Measurements from ENCODE around the gene DPF3.

DPF3 gene

GRCh38 chr14:72714871-72715214 is 179.1 kb downstream of the DPF3 start:
- TF ChIP-seq EGR1 (IDR thresholded peaks at IDR 0.05) = no peak
- no peak for TF ChIP-seq FOXM1 (IDR thresholded peaks at IDR 0.05; ENCODE audit: borderline replicate concordance, low read depth)
- TF ChIP-seq NFIC (IDR thresholded peaks at IDR 0.05) = no peak
- TF ChIP-seq TEAD4 (IDR thresholded peaks at IDR 0.05) = no peak
- TF ChIP-seq TCF12 (IDR thresholded peaks at IDR 0.05; ENCODE audit: low read depth) = no peak
- no peak for TF ChIP-seq EP300 (IDR thresholded peaks at IDR 0.05; ENCODE audit: borderline replicate concordance)
- TF ChIP-seq TAF1 (IDR thresholded peaks at IDR 0.05; ENCODE audit: low read depth) = no peak
- no peak for TF ChIP-seq USF1 (IDR thresholded peaks at IDR 0.05)
- no peak for TF ChIP-seq REST (IDR thresholded peaks at IDR 0.05; ENCODE audit: low read depth)
- TF ChIP-seq RAD21 (IDR thresholded peaks at IDR 0.05; ENCODE audit: low read depth) = no peak
- TF ChIP-seq CEBPB (IDR thresholded peaks at IDR 0.05) = no peak
- no peak for TF ChIP-seq YY1 (IDR thresholded peaks at IDR 0.05; ENCODE audit: low read depth)
- TF ChIP-seq ZBTB7A (IDR thresholded peaks at IDR 0.05; ENCODE audit: low read depth) = no peak
- TF ChIP-seq CREB1 (IDR thresholded peaks at IDR 0.05; ENCODE audit: low read depth) = no peak
- TF ChIP-seq MAX (IDR thresholded peaks at IDR 0.05) = no peak

DNA sequence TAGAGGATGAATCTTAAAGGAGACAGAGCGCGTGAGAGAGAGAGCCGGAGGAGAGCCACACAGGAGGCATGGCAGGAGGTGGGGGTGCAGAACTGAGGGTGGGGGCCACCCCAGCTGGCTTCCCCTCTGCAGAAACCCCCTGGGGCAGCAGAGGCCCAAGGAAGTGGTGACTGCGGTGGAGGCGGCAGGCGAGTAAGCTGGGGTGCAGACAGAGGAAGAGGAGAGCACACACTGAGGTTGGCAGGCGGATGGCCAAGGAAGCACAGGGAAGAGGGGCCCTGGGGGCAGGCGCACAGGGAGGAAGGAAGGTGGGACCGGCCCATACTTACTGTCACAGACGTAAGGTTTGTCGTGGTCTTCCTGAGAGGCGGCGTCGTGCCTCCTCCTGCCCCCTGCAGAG is 179.8 kb downstream of the DPF3 start:
- no peak for TF ChIP-seq MAX (IDR thresholded peaks at IDR 0.05)
- TF ChIP-seq EGR1 (IDR thresholded peaks at IDR 0.05) = no peak
- TF ChIP-seq USF1 (IDR thresholded peaks at IDR 0.05) = no peak
- no peak for TF ChIP-seq YY1 (IDR thresholded peaks at IDR 0.05; ENCODE audit: low read depth)
- TF ChIP-seq EP300 (IDR thresholded peaks at IDR 0.05; ENCODE audit: borderline replicate concordance) = no peak

- TF ChIP-seq MAX (IDR thresholded peaks at IDR 0.05) = no peak
- TF ChIP-seq EGR1 (IDR thresholded peaks at IDR 0.05) = no peak
- TF ChIP-seq RAD21 (IDR thresholded peaks at IDR 0.05; ENCODE audit: low read depth) = no peak
- TF ChIP-seq TAF1 (IDR thresholded peaks at IDR 0.05; ENCODE audit: low read depth) = no peak
- no peak for TF ChIP-seq REST (IDR thresholded peaks at IDR 0.05; ENCODE audit: low read depth)
- no peak for TF ChIP-seq YY1 (IDR thresholded peaks at IDR 0.05; ENCODE audit: low read depth)
- TF ChIP-seq TEAD4 (IDR thresholded peaks at IDR 0.05) = no peak
- TF ChIP-seq USF1 (IDR thresholded peaks at IDR 0.05) = no peak
- no peak for TF ChIP-seq ZBTB7A (IDR thresholded peaks at IDR 0.05; ENCODE audit: low read depth)
- TF ChIP-seq TCF12 (IDR thresholded peaks at IDR 0.05; ENCODE audit: low read depth) = no peak
- TF ChIP-seq CEBPB (IDR thresholded peaks at IDR 0.05) = no peak
- TF ChIP-seq CREB1 (IDR thresholded peaks at IDR 0.05; ENCODE audit: low read depth) = no peak
- TF ChIP-seq EP300 (IDR thresholded peaks at IDR 0.05; ENCODE audit: borderline replicate concordance) = no peak
- TF ChIP-seq FOXM1 (IDR thresholded peaks at IDR 0.05; ENCODE audit: borderline replicate concordance, low read depth) = no peak
- no peak for TF ChIP-seq NFIC (IDR thresholded peaks at IDR 0.05)
Measured at GRCh38 chr14:72711936-72712335, 182.0 kb downstream of the DPF3 start.

GRCh38 chr14:72709916-72710611 is 183.8 kb downstream of the DPF3 start:
- no peak for TF ChIP-seq ZBTB7A (IDR thresholded peaks at IDR 0.05; ENCODE audit: low read depth)
- TF ChIP-seq TCF12 (IDR thresholded peaks at IDR 0.05; ENCODE audit: low read depth) = no peak
- TF ChIP-seq MAX (IDR thresholded peaks at IDR 0.05) = no peak
- no peak for TF ChIP-seq NFIC (IDR thresholded peaks at IDR 0.05)
- TF ChIP-seq YY1 (IDR thresholded peaks at IDR 0.05; ENCODE audit: low read depth) = no peak
- no peak for TF ChIP-seq USF1 (IDR thresholded peaks at IDR 0.05)
- no peak for TF ChIP-seq CREB1 (IDR thresholded peaks at IDR 0.05; ENCODE audit: low read depth)
- TF ChIP-seq EP300 (IDR thresholded peaks at IDR 0.05; ENCODE audit: borderline replicate concordance) = no peak
- TF ChIP-seq EGR1 (IDR thresholded peaks at IDR 0.05) = no peak
- no peak for TF ChIP-seq FOXM1 (IDR thresholded peaks at IDR 0.05; ENCODE audit: borderline replicate concordance, low read depth)
